ENCODE data around the gene PRDM5. TPM values are rescaled to one million over a fixed set of nuclear protein-coding genes. Genes with fewer than 3 reads are reported as not detected.

Gene PRDM5
- total RNA-seq, 1 experiment from 2014 or later = 8.3 TPM

DNA sequence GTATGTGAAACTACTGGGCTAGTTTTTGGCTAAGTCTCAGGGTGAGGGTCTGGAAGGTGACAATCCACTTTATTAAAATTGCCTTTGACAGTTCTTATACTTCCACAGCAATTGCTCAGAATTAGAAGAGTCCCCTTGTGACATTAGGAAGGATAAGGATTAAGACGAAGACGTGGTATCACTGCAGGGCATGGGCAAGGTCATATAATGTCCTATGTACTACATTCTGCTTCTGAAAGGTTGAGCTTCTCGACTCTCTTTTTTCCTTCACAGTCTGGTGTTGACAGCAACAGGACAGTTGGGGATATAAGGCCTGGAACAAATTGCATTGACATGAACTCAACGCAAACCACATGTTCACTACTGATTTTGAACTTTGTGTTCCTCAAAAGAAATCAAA, 40.9 kb upstream of the PRDM5 start:
- H3K4me3 Mint-ChIP-seq (ENCODE audit: low read depth, unreplicated experiment) = no peak overlapping the region
- no peaks in the 10 kb centered on the region for H3K36me3 Mint-ChIP-seq (ENCODE audit: insufficient read depth, unreplicated experiment)
- no peaks in the 10 kb centered on the region for H3K4me1 Mint-ChIP-seq (ENCODE audit: low read depth, unreplicated experiment)
- intact Hi-C loops (cut with micrococcal nuclease; ENCODE audit: unreplicated experiment) = no loop called here
- no peaks in the 10 kb centered on the region for H3K27me3 Mint-ChIP-seq (ENCODE audit: unreplicated experiment)
- no peak overlapping the region for H3K27ac Mint-ChIP-seq (ENCODE audit: unreplicated experiment)
- no peak for DNase-seq
- TF ChIP-seq CTCF (IDR thresholded peaks at IDR 0.05; ENCODE audit: unreplicated experiment) = no peak
- no TSS peak for BruUV-seq (replicated peaks)
- no peaks in the 10 kb centered on the region for H3K9me3 Mint-ChIP-seq (ENCODE audit: low read depth, unreplicated experiment)
- CTCF ChIA-PET = no interaction called here

- no peak for TF ChIP-seq CTCF (IDR thresholded peaks at IDR 0.05; ENCODE audit: unreplicated experiment)
- DNase-seq = no peak
- no peak overlapping the region for H3K4me3 Mint-ChIP-seq (ENCODE audit: low read depth, unreplicated experiment)
- no peak overlapping the region for H3K27ac Mint-ChIP-seq (ENCODE audit: unreplicated experiment)
- CTCF ChIA-PET = no interaction called here
- H3K27me3 Mint-ChIP-seq (ENCODE audit: unreplicated experiment) = no peaks in the 10 kb centered on the region
- H3K9me3 Mint-ChIP-seq (ENCODE audit: low read depth, unreplicated experiment) = no peaks in the 10 kb centered on the region
- intact Hi-C loops (cut with micrococcal nuclease; ENCODE audit: unreplicated experiment) = no loop called here
- H3K36me3 Mint-ChIP-seq (ENCODE audit: insufficient read depth, unreplicated experiment) = no peaks in the 10 kb centered on the region
- H3K4me1 Mint-ChIP-seq (ENCODE audit: low read depth, unreplicated experiment) = no peaks in the 10 kb centered on the region
- no TSS peak for BruUV-seq (replicated peaks)
Observed at GRCh38 chr4:120960656-120961267, 38.2 kb upstream of the PRDM5 start.

GRCh38 chr4:120948382-120948781, 25.9 kb upstream of the PRDM5 start:
- Mint-ChIP-seq H3K36me3 (ENCODE audit: insufficient read depth, unreplicated experiment) (peaks cover 9% of the 10 kb centered on the region), H3K27me3 (ENCODE audit: unreplicated experiment) (no peaks in the 10 kb centered on the region), H3K4me3 (ENCODE audit: low read depth, unreplicated experiment) (peak overlapping the region; percentile 18), H3K27ac (ENCODE audit: unreplicated experiment) (peak overlapping the region; percentile 84), H3K4me1 (ENCODE audit: low read depth, unreplicated experiment) (peaks cover 34% of the 10 kb centered on the region), H3K9me3 (ENCODE audit: low read depth, unreplicated experiment) (peaks cover 9% of the 10 kb centered on the region)
- DNase-seq = peak; percentile 77
- intact Hi-C loops (cut with micrococcal nuclease; ENCODE audit: unreplicated experiment) = no loop called here
- CTCF ChIA-PET = no interaction called here
- BruUV-seq (replicated peaks) = no TSS peak
- TF ChIP-seq CTCF (IDR thresholded peaks at IDR 0.05; ENCODE audit: unreplicated experiment) = no peak

DNA sequence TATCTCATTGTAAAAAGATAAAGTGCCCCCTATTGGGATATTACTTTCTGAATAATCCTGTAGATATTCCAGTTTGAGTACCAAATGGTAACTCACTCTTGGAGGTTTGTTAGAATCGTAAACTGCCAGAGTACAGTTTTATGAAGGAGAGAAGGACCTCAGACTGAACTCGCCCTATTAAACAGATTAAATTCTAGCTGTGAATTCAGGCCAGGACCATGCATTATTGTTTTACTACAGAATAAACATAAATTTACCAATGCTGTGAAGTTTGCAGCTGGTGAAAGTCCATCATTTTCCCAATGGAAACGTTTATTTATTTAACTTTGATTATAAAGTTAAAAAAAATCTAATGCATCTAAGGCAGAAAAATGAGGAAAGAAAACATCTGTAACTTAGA, 20.2 kb upstream of the PRDM5 start:
- H3K4me3 Mint-ChIP-seq (ENCODE audit: low read depth, unreplicated experiment) = no peak overlapping the region
- DNase-seq = no peak
- peaks cover 6% of the 10 kb centered on the region for H3K9me3 Mint-ChIP-seq (ENCODE audit: low read depth, unreplicated experiment)
- no TSS peak for BruUV-seq (replicated peaks)
- no peaks in the 10 kb centered on the region for H3K36me3 Mint-ChIP-seq (ENCODE audit: insufficient read depth, unreplicated experiment)
- H3K27me3 Mint-ChIP-seq (ENCODE audit: unreplicated experiment) = no peaks in the 10 kb centered on the region
- H3K27ac Mint-ChIP-seq (ENCODE audit: unreplicated experiment) = no peak overlapping the region
- CTCF ChIA-PET = no interaction called here
- intact Hi-C loops (cut with micrococcal nuclease; ENCODE audit: unreplicated experiment) = no loop called here
- TF ChIP-seq CTCF (IDR thresholded peaks at IDR 0.05; ENCODE audit: unreplicated experiment) = no peak
- H3K4me1 Mint-ChIP-seq (ENCODE audit: low read depth, unreplicated experiment) = peaks cover 29% of the 10 kb centered on the region
